ENCODE measurements around the gene CEP41. TPM values are rescaled to one million over a fixed set of nuclear protein-coding genes. Genes with fewer than 3 reads are reported as not detected.

The CEP41 gene
- total RNA-seq, 1 experiment from 2014 or later = 7.1 TPM

- ChIA-PET CTCF (no interaction called here), POLR2A (no interaction called here)
- Mint-ChIP-seq H3K4me3 (no peak overlapping the region), H3K4me1 (peaks cover 3% of the 10 kb centered on the region), H3K9me3 (peaks cover 5% of the 10 kb centered on the region; the same call in 1 of the 2 replicates), H3K27ac (no peak overlapping the region), H3K36me3 (no peaks in the 10 kb centered on the region), H3K27me3 (ENCODE audit: low read depth) (peaks cover 3% of the 10 kb centered on the region; the same call in 1 of the 2 replicates)
- DNase-seq (ENCODE audit: low spot score) (no peak), ATAC-seq (no peak)
- no peak for TF ChIP-seq RORB (CRISPR knock-in tag; IDR thresholded peaks at IDR 0.05)
- TF ChIP-seq JAZF1 (CRISPR knock-in tag; IDR thresholded peaks at IDR 0.05) = no peak
- TF ChIP-seq, protein P1, sequence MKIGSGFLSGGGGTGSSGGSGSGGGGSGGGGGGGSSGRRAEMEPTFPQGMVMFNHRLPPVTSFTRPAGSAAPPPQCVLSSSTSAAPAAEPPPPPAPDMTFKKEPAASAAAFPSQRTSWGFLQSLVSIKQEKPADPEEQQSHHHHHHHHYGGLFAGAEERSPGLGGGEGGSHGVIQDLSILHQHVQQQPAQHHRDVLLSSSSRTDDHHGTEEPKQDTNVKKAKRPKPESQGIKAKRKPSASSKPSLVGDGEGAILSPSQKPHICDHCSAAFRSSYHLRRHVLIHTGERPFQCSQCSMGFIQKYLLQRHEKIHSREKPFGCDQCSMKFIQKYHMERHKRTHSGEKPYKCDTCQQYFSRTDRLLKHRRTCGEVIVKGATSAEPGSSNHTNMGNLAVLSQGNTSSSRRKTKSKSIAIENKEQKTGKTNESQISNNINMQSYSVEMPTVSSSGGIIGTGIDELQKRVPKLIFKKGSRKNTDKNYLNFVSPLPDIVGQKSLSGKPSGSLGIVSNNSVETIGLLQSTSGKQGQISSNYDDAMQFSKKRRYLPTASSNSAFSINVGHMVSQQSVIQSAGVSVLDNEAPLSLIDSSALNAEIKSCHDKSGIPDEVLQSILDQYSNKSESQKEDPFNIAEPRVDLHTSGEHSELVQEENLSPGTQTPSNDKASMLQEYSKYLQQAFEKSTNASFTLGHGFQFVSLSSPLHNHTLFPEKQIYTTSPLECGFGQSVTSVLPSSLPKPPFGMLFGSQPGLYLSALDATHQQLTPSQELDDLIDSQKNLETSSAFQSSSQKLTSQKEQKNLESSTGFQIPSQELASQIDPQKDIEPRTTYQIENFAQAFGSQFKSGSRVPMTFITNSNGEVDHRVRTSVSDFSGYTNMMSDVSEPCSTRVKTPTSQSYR (CRISPR knock-in tag; IDR thresholded peaks at IDR 0.05) = no peak
- TF ChIP-seq TEAD1 (CRISPR knock-in tag; IDR thresholded peaks at IDR 0.05) = no peak
- no peak for TF ChIP-seq SMAD3 (CRISPR knock-in tag; IDR thresholded peaks at IDR 0.05; ENCODE audit: borderline replicate concordance)
- TF ChIP-seq ZNF425 (CRISPR knock-in tag; conservative IDR thresholded peaks at IDR 0.05) = no peak
- TF ChIP-seq ZNF263 (CRISPR knock-in tag; IDR thresholded peaks at IDR 0.05; ENCODE audit: low read depth) = no peak
- TF ChIP-seq ARID4B (CRISPR knock-in tag; IDR thresholded peaks at IDR 0.05; ENCODE audit: borderline replicate concordance) = no peak
- TF ChIP-seq SP1 (CRISPR knock-in tag; conservative IDR thresholded peaks at IDR 0.05) = no peak
- TF ChIP-seq ZNF416 (CRISPR knock-in tag; IDR thresholded peaks at IDR 0.05) = no peak
- TF ChIP-seq E2F4 (CRISPR knock-in tag; IDR thresholded peaks at IDR 0.05; ENCODE audit: borderline replicate concordance, low read depth) = no peak
- TF ChIP-seq ZNF138 (CRISPR knock-in tag; conservative IDR thresholded peaks at IDR 0.05) = no peak
- no peak for TF ChIP-seq ATF2 (CRISPR knock-in tag; IDR thresholded peaks at IDR 0.05; ENCODE audit: borderline replicate concordance, low read depth)
- no peak for TF ChIP-seq GTF2I (CRISPR knock-in tag; conservative IDR thresholded peaks at IDR 0.05)
Observed at GRCh38 chr7:130468612-130469011, 27.8 kb upstream of the CEP41 start.
